Smooth muscle cell (in vitro differentiated cells): Measurements from ENCODE around the gene GPR132. TPM values are rescaled to one million over a fixed set of nuclear protein-coding genes. Genes with fewer than 3 reads are reported as not detected.

ENCODE experiments used
- DNase-seq: peaks from one replicate; lab custom pipeline; 2025; ENCODE audit not compliant: unreplicated experiment; lab: John Stamatoyannopoulos, UW
- H2AFZ ChIP-seq: fragments of 200-600 bp; sonication (generic); 2 replicates; pipeline ENCODE4 v1.6.0; 2016; ENCODE audit warnings: antibody characterized with exemption, low read depth, mild to moderate bottlenecking
- H3F3A ChIP-seq: fragments of 200-600 bp; sonication (generic); 2 replicates; pipeline ENCODE4 v1.6.0; 2017; ENCODE audit warnings: antibody characterized with exemption, low read depth
- H3K27ac ChIP-seq: fragments of 200-600 bp; sonication (generic); 2 replicates; pipeline ENCODE4 v1.5.1; 2016; ENCODE audit warnings: low read depth, mild to moderate bottlenecking
- H3K27me3 ChIP-seq: fragments of 200-600 bp; sonication (generic); 2 replicates; pipeline ENCODE4 v1.6.1; 2016; ENCODE audit warnings: low read depth, mild to moderate bottlenecking
- H3K36me3 ChIP-seq: fragments of 200-600 bp; sonication (generic); 2 replicates; pipeline ENCODE4 v1.5.1; 2016; ENCODE audit warnings: low read depth
- H3K4me1 ChIP-seq: fragments of 200-600 bp; sonication (generic); 2 replicates; pipeline ENCODE4 v1.5.1; 2016; ENCODE audit warnings: low read depth
- H3K4me2 ChIP-seq: fragments of 200-600 bp; sonication (generic); 2 replicates; pipeline ENCODE4 v1.6.0; 2016; ENCODE audit warnings: mild to moderate bottlenecking
- H3K4me3 ChIP-seq: fragments of 200-600 bp; sonication (generic); 2 replicates; pipeline ENCODE4 v1.5.1; 2016; ENCODE audit warnings: mild to moderate bottlenecking
- H3K79me2 ChIP-seq: fragments of 200-600 bp; sonication (generic); 2 replicates; pipeline ENCODE4 v1.6.0; 2016; ENCODE audit warnings: low read depth, mild to moderate bottlenecking
- H3K9ac ChIP-seq: fragments of 200-600 bp; sonication (generic); 2 replicates; pipeline ENCODE4 v1.6.0; 2016; ENCODE audit warnings: low read depth
- H3K9me3 ChIP-seq: fragments of 200-600 bp; sonication (generic); replicated peaks from 2 replicates; pipeline ENCODE4 v1.5.1; 2016; ENCODE audit warnings: low read depth
- H4K20me1 ChIP-seq: fragments of 200-600 bp; sonication (generic); 2 replicates; pipeline ENCODE4 v1.6.0; 2016; ENCODE audit warnings: low read depth
- CTCF ChIP-seq: fragments of 200-600 bp; sonication (generic); IDR thresholded peaks from 2 replicates; pipeline ENCODE4 v1.5.1; 2017; ENCODE audit warnings: borderline replicate concordance, mild to moderate bottlenecking, antibody characterized with exemption; ENCODE audit not compliant: insufficient read depth, poor library complexity, severe bottlenecking
- WGBS: methylation state at CpG from one replicate; pipeline ENCODE4 v1.1.7; 2016; ENCODE audit warnings: low lambda C conversion rate; 5-methylcytosine and 5-hydroxymethylcytosine counted together
- polyA plus RNA-seq: library from polyadenylated mRNA; unstranded; fragments of >200 nt; fragmentation: Nextera tagmentation; extraction: Ambion mirVana; gene quantifications from 2 replicates; pipeline ENCODE4 v1.2.1, GENCODE V29; 2016
- total RNA-seq: library from RNA; depleted of rRNA; stranded (reverse); fragments of >200 nt; gene quantifications from 2 replicates; pipeline ENCODE4 v1.2.3, GENCODE V29; 2014

The GPR132 gene
- total and polyA plus RNA-seq, 2 experiments from 2014 or later, result 0.18 to 0.62 TPM

GRCh38 chr14:105100910-105101309 lies 35.7 kb upstream of the GPR132 start:
- Histone ChIP-seq H3K4me2 (no peak overlapping the region), H3K36me3 (no peaks in the 10 kb centered on the region), H2AFZ (no peak overlapping the region), H4K20me1 (no peaks in the 10 kb centered on the region), H3K9ac (no peak overlapping the region), H3K9me3 (no peaks in the 10 kb centered on the region), H3F3A (no peaks in the 10 kb centered on the region), H3K79me2 (no peaks in the 10 kb centered on the region), H3K27ac (no peak overlapping the region), H3K4me3 (no peak overlapping the region), H3K27me3 (peaks cover 11% of the 10 kb centered on the region), H3K4me1 (no peaks in the 10 kb centered on the region)
- no peak for DNase-seq
- no peak for TF ChIP-seq CTCF
- WGBS, result 86% methylated on average over 4 of the region's 4 CpGs

GRCh38 chr14:105099778-105100177 lies 34.5 kb upstream of the GPR132 start:
- no peaks in the 10 kb centered on the region for H4K20me1 ChIP-seq
- no peak overlapping the region for H3K27ac ChIP-seq
- H3K79me2 ChIP-seq, result no peaks in the 10 kb centered on the region
- 97% methylated on average over 6 of the region's 6 CpGs for WGBS
- no peaks in the 10 kb centered on the region for H3K4me1 ChIP-seq
- H3K4me3 ChIP-seq, result no peak overlapping the region
- no peaks in the 10 kb centered on the region for H3K9me3 ChIP-seq
- H3F3A ChIP-seq, result no peaks in the 10 kb centered on the region
- no peak for TF ChIP-seq CTCF
- H3K36me3 ChIP-seq, result no peaks in the 10 kb centered on the region
- H3K27me3 ChIP-seq, result peaks cover 3% of the 10 kb centered on the region
- no peak for DNase-seq
- H3K9ac ChIP-seq, result no peak overlapping the region
- H2AFZ ChIP-seq, result no peak overlapping the region
- H3K4me2 ChIP-seq, result no peak overlapping the region

GRCh38 chr14:105098316-105098715 lies 33.1 kb upstream of the GPR132 start:
- TF ChIP-seq CTCF, result no peak
- Histone ChIP-seq H3K79me2 (no peaks in the 10 kb centered on the region), H3K27me3 (no peaks in the 10 kb centered on the region), H4K20me1 (no peaks in the 10 kb centered on the region), H3F3A (no peaks in the 10 kb centered on the region), H3K4me2 (no peak overlapping the region), H3K9me3 (no peaks in the 10 kb centered on the region), H3K4me3 (no peak overlapping the region), H3K27ac (no peak overlapping the region), H2AFZ (no peak overlapping the region), H3K36me3 (no peaks in the 10 kb centered on the region), H3K4me1 (peaks cover 7% of the 10 kb centered on the region), H3K9ac (no peak overlapping the region)
- 97% methylated on average over 8 of the region's 8 CpGs for WGBS
- no peak for DNase-seq

- no peak overlapping the region for H3K27ac ChIP-seq
- no peaks in the 10 kb centered on the region for H3K79me2 ChIP-seq
- no peak overlapping the region for H3K4me2 ChIP-seq
- no peaks in the 10 kb centered on the region for H3K27me3 ChIP-seq
- TF ChIP-seq CTCF, result no peak
- no peak overlapping the region for H3K4me3 ChIP-seq
- no peaks in the 10 kb centered on the region for H3F3A ChIP-seq
- H4K20me1 ChIP-seq, result no peaks in the 10 kb centered on the region
- WGBS, result 84% methylated on average over 7 of the region's 7 CpGs
- no peak overlapping the region for H3K9ac ChIP-seq
- H3K9me3 ChIP-seq, result no peaks in the 10 kb centered on the region
- DNase-seq, result no peak
- no peaks in the 10 kb centered on the region for H3K36me3 ChIP-seq
- H2AFZ ChIP-seq, result no peak overlapping the region
- H3K4me1 ChIP-seq, result peaks cover 7% of the 10 kb centered on the region
Measured at GRCh38 chr14:105097794-105098127, 32.5 kb upstream of the GPR132 start.
